HG03095 (cell line): ENCODE measurements around the gene MYO9A.

Source experiments
- ATAC-seq: cut with Tn5 transposase; IDR thresholded peaks from one replicate; pipeline ENCODE4 v1.9.1; 2021; ENCODE audit warnings: moderate library complexity; ENCODE audit not compliant: unreplicated experiment

MYO9A gene

DNA sequence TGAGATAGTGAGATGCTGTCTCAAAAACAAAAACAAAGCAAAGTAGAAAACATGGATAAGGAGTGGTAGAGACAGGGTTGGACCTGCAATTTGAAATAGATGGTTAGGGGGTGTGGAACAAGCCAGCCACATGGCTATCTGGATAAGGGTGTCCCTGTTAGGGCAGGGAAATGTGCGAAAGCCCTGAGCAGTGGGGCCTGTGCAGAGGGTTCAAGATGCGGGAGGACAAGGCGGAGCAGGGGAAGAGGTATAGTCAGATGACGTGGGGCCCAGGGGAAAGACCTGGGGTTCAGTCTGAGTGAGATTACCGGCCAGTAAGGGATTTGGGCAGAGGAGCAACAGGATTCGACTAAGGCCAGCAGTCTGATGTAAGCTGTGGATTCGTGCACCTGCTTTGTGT, 326.0 kb downstream of the MYO9A start:
- ATAC-seq = no peak

DNA sequence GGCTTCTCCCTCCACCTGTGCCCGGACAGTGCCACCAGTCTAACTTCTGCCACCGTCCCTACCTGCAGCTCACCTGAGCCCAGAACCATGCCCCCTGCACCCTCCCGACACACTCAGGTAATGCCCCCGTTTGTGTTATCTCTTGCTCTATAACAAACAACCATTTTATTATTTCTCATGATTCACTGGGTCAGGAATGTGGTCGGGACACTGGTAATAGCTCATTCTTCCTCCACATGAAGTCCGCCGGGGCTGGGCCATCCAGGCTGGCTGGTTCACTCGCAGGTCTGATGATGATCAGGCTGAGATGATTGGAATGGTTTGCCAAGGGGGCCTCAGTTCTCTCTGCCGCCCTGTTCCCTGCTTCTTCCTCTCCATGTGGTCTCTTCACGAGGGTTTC, 327.9 kb downstream of the MYO9A start:
- no peak for ATAC-seq

DNA sequence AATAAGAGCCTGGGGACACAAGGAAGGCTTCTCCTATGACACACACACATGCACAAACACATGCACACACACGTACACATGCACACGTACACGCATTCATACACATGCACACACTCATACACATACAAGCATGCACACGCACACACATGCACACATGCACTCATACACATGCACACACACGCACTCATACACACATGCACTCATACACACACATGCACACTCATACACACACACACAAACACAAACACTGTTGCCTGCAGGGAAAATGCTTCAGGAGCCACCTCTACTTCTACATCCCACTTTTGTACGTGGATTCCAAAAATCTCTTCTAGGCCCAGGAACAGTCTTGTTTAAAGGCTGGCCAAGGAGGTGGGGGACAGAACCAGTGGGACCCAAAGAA, 328.3 kb downstream of the MYO9A start:
- ATAC-seq = no peak

DNA sequence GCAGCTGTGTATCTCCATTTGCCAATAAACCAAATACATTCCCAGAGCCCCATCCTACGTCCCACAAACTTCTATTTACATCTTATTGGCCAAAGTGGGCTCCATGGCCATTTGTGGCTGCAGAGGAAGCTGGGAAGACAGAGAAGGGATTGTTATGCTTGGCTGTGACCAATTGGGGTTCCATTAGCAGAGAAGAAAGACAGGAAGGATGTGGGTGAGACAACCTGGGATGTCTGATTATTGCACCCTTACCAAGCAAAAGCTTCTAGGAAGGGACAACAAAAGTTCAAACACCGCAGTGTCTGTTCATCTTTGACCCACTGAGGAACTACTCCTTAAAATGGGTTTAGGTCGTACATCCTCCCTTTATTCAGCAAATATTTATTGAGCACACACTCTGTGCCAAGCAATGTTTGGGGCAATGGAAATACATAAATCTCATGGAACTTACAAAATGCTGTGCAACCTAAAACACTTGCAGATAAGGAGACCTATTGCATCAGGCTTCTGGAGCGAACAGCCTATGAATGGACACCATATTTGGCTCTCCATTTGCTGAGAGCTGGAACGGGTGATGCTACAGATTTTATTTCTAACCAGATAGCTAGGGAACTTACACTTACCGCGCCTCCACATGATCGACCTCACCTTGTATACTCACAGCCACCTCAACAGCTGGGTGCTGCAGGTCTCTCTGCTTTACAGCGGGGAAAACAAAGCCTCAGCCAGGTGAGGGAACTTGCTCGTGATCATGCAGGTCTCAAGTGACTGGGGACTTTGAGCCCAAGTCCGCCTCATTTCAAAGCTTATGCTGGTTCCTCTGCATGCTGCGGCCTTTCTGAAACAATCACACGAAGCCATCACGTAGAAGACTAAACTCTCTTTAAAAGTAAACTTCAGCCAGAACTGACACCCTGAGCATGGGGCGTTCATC, 329.0 kb downstream of the MYO9A start:
- no peak for ATAC-seq

DNA sequence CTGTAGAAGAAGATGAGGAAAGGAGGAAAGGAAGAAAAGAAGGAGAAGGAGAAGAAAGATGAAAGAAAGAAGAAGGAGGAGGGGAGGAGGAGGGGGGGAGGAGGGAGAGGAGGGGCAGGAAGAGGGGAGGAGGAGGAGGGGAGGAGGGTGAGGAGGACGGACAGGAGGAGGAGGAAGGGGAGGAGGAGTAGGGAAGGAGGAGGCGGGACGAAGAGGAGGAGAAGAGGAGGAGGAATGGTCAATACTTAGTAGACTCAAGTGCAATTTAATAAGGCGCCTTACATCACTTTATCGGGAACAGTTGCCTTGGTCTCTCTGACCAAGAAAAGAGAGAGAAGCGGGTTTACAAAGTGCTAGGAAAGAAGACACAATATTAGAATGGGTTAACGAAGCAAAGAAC, 331.3 kb downstream of the MYO9A start:
- ATAC-seq = no peak

DNA sequence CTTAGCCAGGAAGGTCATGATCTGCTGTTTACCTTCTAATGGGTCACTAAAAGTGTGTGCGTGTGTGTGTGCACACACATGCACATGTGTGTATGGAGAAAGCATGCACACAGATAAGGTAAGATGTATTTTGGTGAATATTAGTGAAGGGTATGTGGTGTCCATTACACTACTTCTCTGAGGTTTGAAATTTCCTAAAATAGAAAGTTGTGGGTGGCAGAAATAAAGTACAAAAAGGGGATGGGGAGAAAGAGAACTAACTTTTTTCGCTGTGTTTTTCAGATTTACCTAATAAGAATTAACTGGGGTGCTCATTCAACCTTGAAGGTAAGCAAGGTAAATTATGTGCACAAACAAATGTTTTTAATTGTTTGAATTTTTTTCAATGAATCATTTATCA, 332.0 kb downstream of the MYO9A start:
- no peak for ATAC-seq

DNA sequence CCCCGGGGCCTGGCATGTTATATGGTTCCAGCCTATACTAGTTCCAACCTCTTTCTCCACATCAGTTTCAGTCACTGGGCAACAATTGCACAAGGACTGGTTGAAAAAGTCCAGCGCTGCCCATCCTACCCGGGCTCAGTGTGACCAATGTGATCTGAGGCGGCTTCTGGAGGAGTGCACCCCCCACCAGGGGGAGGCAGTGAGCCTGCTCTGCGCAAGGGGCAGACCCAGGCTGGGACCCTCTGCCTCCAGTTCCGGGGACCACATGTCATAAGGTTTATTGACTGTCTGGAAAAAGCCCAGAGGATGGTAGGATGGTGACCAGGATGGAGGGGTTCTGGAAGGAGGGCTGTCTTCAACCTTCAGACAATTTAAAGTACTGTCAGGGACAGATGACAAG, 333.2 kb downstream of the MYO9A start:
- no peak for ATAC-seq

DNA sequence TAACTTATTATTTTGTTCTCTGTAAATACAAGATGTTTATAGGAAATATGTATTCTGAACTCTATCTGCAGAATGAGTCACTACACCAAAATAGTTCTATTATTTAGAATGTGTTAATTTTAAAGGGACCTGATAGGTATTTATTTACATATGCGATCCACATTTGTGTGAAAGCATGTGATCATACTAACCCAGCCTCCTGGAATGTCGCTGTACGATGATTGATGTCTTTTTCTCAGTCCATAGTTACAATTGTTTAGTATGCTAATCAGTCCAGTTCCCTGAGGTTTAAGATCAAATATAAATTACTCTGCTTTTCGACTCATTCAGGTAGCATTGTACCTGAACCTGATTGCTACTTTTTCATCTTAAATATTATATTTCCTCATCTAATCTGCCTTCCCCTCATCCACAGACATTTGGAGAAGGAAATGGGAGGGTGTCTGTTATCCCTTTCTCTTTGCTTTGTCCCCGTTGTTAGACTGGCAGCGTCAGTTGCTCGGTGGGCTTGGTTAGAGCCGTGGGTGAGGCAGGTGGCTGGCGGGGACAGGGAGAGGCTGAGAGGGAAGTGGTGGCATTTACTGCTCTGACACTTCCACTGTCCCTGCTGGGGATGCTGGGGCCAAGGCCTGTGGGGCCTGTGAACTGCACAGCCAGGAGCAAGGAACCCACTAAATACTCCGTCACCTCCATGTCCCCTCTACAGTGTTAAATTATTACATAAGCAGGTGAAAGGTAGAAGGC, 335.4 kb downstream of the MYO9A start:
- no peak for ATAC-seq

DNA sequence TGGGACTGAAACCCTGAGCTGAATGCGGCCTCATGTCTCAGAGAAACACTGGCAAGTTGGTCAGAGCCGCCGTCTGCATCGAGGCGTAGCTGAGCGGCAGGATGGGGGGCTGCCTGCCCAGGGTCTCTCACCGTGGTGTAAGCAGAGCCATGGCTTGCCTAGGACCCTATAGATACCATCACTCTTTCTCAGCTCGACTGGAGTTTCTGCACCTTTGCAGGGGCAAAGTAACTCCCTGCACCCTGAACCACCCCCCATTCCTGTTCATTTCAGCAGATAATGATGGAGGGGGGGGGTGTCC, 336.0 kb downstream of the MYO9A start:
- no peak for ATAC-seq

DNA sequence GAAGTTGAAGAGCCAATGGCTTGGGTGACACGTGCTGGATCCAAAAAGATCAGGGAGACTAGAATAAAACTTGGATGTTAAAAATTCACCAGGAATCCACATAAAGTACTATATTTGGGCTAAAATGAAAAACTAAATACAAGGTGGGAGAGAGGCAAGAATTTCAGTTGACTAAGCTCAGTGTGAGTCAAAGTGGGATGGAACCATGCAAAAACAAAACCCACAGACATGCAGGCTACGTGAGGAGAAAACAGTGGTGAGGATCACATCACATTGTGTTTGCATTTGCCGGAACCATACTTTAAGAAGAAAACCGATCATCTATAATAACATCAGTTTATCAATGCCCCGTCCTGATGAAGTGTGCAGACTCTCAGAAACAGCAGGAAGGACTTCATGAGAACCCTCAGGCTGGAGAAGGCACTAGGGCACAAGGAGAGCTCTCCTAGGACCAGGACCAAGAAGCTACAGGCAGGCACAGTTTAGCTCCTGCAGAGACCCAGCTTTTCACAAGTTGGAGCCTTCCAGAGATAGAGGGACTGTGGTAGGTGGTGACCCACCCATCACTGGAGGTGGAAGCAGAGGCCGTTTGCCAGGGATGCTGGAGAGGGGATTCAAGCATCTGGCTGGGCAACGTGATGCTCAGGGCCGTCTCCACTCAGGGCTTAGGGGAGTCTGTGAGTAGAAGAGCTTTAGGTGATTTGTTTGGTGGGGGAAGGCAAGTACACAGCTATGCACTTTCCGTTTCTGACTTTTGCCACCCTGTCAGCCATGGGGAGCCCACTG, 336.6 kb downstream of the MYO9A start:
- peak; percentile 65 for ATAC-seq

DNA sequence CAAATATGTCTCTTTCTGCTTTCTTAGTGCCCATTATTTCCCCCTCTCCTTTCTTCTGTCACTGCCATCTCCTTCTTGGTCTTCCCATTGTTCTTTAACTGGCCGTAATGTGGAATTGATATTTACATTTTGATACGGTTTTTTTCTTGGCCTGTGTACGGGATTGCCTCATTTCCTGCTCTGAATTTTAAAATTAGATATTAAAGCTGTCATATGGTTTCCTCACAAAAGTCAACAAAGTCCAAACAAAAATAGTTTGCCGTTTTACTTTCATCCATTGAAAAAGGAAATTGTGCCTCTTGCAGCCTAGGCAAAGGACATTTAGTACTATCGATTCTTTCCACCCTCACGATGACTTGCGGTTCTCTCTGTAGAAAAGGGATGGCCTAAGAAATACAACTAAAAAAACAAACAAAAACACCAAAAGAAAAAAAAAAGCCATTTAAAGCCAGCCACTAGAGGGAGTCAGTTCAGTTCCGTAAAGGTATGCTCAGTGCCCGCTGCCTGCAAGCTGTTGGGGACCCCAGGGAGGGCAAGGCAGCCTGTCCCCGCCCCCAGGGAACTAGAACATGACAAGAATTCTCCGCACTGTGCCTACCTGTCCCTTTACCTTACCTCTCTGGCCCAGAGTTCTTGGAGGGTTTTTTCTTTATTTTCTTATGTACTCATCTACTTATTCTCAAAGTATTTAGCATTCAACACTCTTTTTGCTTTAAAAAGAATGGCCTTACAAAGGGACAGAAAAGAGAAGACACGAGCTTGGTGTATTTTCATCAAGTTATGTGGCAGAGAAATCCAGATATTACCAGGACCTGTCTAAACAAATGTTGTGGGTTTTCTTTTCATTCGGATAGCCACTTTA, 337.6 kb downstream of the MYO9A start:
- peak; percentile 48 for ATAC-seq

DNA sequence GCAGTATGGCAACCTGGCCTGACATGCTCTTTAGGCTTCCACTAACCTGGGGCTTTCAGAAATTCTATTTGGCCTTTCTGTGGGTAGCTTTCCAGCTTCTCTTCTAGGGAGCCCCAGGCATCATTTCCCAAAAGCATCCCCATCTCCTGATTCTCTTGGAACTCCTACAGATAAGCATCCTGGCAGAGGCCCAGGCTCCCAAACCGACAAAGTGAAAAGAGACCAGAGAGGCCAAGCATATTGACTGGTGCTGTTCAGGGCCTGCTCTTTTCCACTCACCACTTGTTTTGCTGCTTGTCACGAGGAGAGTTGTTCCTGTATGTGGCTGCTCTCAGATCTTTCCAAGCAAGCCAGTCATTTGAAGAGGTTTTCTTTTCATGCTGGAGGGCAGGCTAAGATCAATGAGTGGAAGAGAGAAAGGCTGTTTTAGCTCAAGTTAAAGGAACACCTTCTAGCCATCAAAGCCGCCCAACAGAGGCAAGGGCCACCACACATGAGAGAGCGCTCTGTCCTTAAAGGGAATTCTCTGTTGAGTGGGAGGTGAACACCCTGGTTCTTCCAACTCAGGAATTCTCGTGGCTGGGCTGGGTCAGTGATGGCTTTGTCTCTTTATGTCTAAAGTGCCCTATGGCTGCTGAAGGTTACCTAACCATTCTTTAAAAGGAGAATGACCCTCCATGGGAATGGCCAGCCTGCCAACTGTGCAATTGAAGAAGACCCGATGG, 338.7 kb downstream of the MYO9A start:
- no peak for ATAC-seq

DNA sequence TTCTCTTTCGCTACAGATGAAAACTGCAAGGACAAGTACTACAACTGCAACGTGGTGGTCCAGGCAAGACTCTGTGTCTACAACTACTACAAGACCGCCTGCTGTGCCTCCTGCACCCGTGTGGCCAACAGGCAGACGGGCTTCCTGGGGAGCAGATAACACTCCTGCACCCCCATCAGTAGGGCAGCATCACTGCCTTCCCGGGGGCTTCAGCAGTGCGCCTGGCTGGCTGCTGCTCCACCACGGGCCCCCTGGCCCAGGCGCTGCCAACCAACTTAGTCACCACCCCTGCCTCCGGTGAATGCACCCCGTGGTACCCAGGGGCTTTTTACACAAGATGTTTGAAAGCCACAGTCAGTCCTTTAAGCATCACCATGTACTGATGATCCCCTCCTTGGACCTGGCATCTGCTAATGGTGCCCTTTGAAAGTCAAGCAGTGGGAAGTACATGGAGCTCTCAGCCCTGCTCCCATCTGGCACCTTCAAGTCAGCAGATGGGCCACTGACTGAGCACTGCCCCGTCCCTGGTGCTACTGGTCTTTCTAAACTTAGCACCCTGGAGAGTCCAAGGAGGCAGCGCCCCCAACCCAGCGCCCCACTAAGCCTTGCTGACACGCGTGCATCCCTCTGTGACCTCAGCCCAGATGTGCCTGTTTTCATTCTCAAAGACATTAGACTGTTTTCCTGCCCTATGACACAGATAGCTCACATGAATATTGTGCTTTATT, 340.6 kb downstream of the MYO9A start:
- no peak for ATAC-seq

DNA sequence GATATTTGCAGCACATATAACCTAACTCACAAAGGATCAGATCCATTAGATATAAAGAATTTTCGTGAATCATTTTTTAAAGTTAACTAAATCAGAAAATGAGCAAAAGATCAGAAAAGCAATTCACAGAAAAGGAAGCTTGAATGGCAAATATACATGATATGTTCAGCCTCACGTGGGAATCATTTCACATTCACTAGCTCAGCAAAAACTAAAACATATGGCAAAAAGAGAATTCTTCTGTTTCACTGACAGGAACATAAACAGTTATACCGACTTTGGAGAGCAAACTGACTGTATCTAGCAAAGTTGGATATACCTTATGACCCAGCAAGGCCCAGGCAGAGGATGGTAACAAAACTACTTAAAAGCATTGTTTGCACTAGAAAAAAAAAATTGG, 341.6 kb downstream of the MYO9A start:
- ATAC-seq = no peak

DNA sequence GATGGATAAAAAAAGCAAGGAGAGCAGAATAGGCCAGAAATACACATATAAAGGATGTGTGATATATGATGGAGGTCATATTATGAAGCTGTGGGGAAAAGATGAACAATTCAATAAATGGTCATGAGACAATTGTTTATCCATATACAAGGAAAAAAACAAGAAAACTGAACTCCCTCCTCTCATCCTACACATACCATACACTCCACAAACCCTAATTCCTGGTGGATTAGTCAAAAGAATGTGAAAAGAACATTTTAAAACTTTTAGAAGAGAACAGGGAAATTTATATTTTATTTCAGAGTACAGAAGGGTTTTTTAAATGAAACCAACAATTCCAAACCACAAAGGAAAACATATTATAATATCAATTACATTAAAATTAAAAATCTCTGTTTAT, 342.1 kb downstream of the MYO9A start:
- ATAC-seq = no peak

DNA sequence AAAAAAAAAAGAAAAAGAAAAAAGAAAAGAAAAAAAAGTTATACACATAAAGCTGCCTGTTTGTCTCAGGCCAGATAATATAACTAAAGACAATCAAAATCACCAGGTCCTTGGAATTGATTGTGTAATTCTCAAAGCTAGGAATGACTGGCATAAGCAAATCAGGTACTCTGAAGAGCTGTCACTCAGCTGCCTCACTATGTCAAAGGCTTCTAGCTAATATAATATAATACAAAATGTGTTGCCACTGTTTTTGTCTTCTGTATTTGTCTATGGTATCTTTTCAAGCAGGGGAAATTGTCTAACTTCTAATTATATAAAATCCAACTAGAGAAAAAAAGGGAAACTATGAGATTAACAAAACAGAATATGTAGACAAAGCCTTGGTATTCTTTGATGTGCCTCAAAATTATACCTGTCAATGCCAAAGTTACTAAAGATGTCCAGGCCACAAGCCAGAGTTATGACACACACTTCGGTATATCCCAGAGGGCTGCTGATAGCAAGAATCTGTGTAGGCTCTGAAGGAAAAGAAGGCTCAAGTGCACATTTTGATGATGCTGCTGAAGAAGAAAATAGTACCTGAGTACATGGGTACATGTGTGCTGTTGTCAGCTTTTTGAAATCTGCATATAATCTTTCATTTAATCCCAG, 344.6 kb downstream of the MYO9A start:
- ATAC-seq = no peak
